VCaP (cell line): ENCODE results near the gene BMAL2.

Experiments
- H3K27ac ChIP-seq: fragments of 450-650 bp; 2 replicates; pipeline ENCODE4 v1.5.1; 2017
- CTCF ChIP-seq: fragments of 450-650 bp; conservative IDR thresholded peaks from 2 replicates; pipeline ENCODE4 v1.5.1; 2017; ENCODE audit warnings: mild to moderate bottlenecking, moderate library complexity

BMAL2 gene

GRCh38 chr12:27355979-27356378, 23.3 kb downstream of the BMAL2 start:
- H3K27ac ChIP-seq = no peak overlapping the region
- no peak for TF ChIP-seq CTCF

DNA sequence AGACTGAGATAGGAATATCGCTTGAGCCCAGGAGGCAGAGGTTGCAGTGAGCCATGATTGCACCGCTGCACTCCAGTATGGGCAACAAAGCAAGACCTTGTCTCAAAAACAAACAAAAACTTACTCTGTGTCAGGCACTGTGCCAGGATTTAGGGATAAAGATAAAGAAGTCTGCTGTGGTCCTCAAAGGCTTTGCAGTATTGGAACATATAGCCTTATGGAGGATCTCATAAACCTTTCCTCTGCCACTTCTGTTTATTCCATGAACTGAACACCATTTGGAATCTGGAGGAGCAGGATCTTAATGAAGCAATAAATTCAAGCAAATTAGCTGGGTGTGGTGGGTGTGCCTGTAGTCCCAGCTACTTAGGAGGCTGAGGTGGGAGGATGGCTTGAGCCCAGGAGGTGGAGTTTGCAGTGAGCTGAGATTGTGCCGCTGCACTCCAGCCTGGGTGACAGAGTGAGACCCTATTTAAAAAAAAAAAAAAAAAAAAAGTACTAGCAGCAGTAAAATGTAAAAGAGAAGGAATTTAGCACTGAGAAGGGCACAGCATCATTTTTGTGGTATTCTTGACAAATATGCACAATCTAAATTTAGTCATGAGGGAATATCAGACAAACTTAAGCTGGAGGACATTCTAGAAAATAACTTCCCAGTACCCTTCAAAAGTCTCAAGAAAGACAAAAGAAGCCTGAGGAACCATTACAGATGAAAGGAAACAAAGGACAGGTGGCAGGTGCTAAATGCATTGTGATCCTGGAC, 27.1 kb downstream of the BMAL2 start:
- no peak overlapping the region for H3K27ac ChIP-seq
- no peak for TF ChIP-seq CTCF

DNA sequence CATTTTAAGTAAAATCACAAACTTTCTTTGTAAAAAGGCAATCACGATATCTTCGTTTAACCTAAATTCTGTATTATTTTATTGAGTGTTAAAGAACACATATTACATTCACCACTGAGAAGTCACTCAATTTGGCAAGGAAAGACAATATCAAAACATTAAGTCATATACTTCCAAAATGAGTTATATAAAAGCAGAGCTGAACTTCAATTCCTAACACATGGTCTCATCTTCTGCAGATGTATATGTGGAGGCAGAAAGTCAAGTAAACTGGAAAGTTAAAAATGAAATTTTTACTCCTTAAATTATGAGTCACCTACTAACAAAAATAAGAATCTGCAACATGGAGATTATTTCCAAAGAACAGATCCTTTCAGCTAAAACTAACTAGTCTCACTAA, 28.7 kb downstream of the BMAL2 start:
- no peak for TF ChIP-seq CTCF
- no peak overlapping the region for H3K27ac ChIP-seq

GRCh38 chr12:27366621-27367020, 34.0 kb downstream of the BMAL2 start:
- no peak overlapping the region for H3K27ac ChIP-seq
- TF ChIP-seq CTCF = no peak

DNA sequence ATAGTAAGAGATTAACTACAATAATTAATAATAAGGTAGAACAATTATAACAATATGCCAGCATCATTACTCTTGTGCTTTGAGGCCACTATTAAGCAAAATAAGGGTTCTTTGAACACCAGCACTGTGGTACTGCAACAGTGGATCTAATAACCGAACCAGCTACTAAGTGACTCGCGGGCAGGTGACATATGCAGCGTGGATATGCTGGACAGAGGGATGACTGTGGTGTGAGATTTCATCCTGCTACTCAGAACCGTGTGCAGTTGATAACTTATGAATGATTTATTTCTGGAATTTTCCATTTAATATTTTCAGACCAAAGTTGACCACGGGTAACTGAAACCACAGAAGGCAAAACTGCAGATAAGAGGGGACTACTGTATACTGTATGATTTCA, 34.4 kb downstream of the BMAL2 start:
- no peak for TF ChIP-seq CTCF

DNA sequence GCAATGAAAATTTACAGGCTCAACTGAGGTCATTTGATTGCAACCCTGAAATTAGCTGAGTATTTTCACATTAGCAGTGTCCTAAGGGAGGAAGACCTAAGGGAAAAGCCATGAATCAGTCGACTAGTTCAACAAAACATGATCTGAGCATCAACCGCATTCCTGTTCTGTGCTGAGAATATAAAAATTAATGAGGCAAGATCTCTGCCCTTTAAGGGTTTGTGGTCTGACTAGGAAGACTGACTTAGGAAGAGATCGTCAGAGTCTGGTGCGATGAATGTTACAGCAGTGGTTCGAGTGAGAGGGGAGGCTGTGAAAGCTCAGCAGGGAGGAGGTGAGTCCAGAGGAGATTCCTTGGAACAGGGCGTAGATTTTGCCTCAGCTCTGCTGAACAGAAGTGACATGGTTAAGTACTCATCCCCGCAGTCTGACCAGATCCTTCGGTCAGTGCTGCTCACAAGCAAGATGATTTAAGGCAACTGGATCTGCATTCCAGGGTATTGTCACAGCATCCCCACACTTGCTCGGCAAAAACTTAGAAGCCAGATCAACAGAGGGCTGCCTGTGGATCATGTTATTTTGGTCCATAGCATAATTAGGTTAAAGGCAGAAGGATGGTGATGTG, 49.6 kb downstream of the BMAL2 start:
- H3K27ac ChIP-seq = no peak overlapping the region
- TF ChIP-seq CTCF = no peak

More for the DNA sequence above, 34.4 kb downstream of the BMAL2 start:
- no peak overlapping the region for H3K27ac ChIP-seq
